Measurements from ENCODE around the gene QPCT.

- no peak for TF ChIP-seq RFX5 (IDR thresholded peaks at IDR 0.05; ENCODE audit: low read depth, low read length)
- TF ChIP-seq, protein P1, sequence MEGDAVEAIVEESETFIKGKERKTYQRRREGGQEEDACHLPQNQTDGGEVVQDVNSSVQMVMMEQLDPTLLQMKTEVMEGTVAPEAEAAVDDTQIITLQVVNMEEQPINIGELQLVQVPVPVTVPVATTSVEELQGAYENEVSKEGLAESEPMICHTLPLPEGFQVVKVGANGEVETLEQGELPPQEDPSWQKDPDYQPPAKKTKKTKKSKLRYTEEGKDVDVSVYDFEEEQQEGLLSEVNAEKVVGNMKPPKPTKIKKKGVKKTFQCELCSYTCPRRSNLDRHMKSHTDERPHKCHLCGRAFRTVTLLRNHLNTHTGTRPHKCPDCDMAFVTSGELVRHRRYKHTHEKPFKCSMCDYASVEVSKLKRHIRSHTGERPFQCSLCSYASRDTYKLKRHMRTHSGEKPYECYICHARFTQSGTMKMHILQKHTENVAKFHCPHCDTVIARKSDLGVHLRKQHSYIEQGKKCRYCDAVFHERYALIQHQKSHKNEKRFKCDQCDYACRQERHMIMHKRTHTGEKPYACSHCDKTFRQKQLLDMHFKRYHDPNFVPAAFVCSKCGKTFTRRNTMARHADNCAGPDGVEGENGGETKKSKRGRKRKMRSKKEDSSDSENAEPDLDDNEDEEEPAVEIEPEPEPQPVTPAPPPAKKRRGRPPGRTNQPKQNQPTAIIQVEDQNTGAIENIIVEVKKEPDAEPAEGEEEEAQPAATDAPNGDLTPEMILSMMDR (conservative IDR thresholded peaks at IDR 0.05; ENCODE audit: low read depth, low read length), result no peak
- TF ChIP-seq RCOR1 (IDR thresholded peaks at IDR 0.05; ENCODE audit: insufficient replicate concordance, low read length), result no peak
- TF ChIP-seq MAFK (IDR thresholded peaks at IDR 0.05; ENCODE audit: low read depth, low read length), result no peak
- no peak for TF ChIP-seq POLR2A (IDR thresholded peaks at IDR 0.05; ENCODE audit: low read depth, low read length)
- no peak for TF ChIP-seq SMC3 (IDR thresholded peaks at IDR 0.05; ENCODE audit: low read depth, low read length)
- TF ChIP-seq BHLHE40 (IDR thresholded peaks at IDR 0.05; ENCODE audit: low read depth, low read length), result no peak
- no peak for TF ChIP-seq CHD1 (IDR thresholded peaks at IDR 0.05; ENCODE audit: low read depth, low read length)
- no peak for TF ChIP-seq RAD21 (IDR thresholded peaks at IDR 0.05; ENCODE audit: low read length)
- no peak for TF ChIP-seq USF2 (IDR thresholded peaks at IDR 0.05; ENCODE audit: low read depth, low read length)
- TF ChIP-seq MXI1 (IDR thresholded peaks at IDR 0.05; ENCODE audit: borderline replicate concordance, low read depth, low read length), result no peak
- TF ChIP-seq FOS (IDR thresholded peaks at IDR 0.05; ENCODE audit: low read depth, low read length), result no peak
Measured at GRCh38 chr2:37295469-37296073, 48.9 kb upstream of the QPCT start.

All from IMR-90 (cell line).